GM23338 (cell line): ENCODE data around the gene REL. TPM values are rescaled to one million over a fixed set of nuclear protein-coding genes. Genes with fewer than 3 reads are reported as not detected.

Experiments
- ATAC-seq: fragments of 200-7000 bp; cut with Tn5 transposase; 3 replicates; pipeline ENCODE4 v1.9.1; 2020
- DNase-seq: peaks from one replicate; pipeline ENCODE4 v3.0.0-alpha.2; 2015; ENCODE audit warnings: low spot score
- H2AFZ ChIP-seq: fragments of 200-600 bp; sonication (generic); 2 replicates; pipeline ENCODE4 v1.8.0; 2016; ENCODE audit warnings: antibody characterized with exemption, mild to moderate bottlenecking, moderate library complexity
- H3F3A ChIP-seq: fragments of 200-600 bp; sonication (generic); replicated peaks from 2 replicates; pipeline ENCODE4 v1.8.0; 2017; ENCODE audit warnings: antibody characterized with exemption, mixed run types, low read depth
- H3K27ac ChIP-seq: fragments of 200-600 bp; sonication (generic); 2 replicates; pipeline ENCODE4 v1.6.1; 2016; ENCODE audit warnings: low read depth
- H3K27me3 ChIP-seq: fragments of 200-600 bp; sonication (generic); 2 replicates; pipeline ENCODE4 v1.8.0; 2016; ENCODE audit warnings: mild to moderate bottlenecking, mixed run types, moderate library complexity; ENCODE audit not compliant: insufficient read depth
- H3K36me3 ChIP-seq: fragments of 200-600 bp; sonication (generic); 2 replicates; pipeline ENCODE4 v1.8.0; 2016; ENCODE audit warnings: mild to moderate bottlenecking; ENCODE audit not compliant: insufficient read depth
- H3K4me1 ChIP-seq: fragments of 200-600 bp; sonication (generic); 2 replicates; pipeline ENCODE4 v1.8.0; 2016; ENCODE audit warnings: mild to moderate bottlenecking, moderate library complexity; ENCODE audit not compliant: insufficient read depth
- H3K4me2 ChIP-seq: fragments of 200-600 bp; sonication (generic); 2 replicates; pipeline ENCODE4 v1.7.1; 2017; ENCODE audit warnings: mixed run types
- H3K4me3 ChIP-seq: fragments of 200-600 bp; sonication (generic); 2 replicates; pipeline ENCODE4 v1.6.1; 2016; ENCODE audit warnings: mixed run types
- H3K79me2 ChIP-seq: fragments of 200-600 bp; sonication (generic); replicated peaks from 2 replicates; pipeline ENCODE4 v1.8.0; 2017; ENCODE audit warnings: mild to moderate bottlenecking; ENCODE audit not compliant: insufficient read depth
- H3K9me2 ChIP-seq: fragments of 200-600 bp; sonication (generic); 2 replicates; pipeline ENCODE4 v1.8.0; 2017; ENCODE audit not compliant: insufficient read depth
- H4K20me1 ChIP-seq: fragments of 200-600 bp; sonication (generic); replicated peaks from 2 replicates; pipeline ENCODE4 v1.8.0; 2017; ENCODE audit warnings: mild to moderate bottlenecking; ENCODE audit not compliant: insufficient read depth
- H3K27ac Mint-ChIP-seq: 2 replicates; pipeline ENCODE4 v1.8.0; 2020; ENCODE audit warnings: inconsistent platforms, mild to moderate bottlenecking, moderate library complexity, mixed read lengths
- H3K27me3 Mint-ChIP-seq: 3 replicates; pipeline ENCODE4 v1.8.0; 2022; ENCODE audit warnings: low read depth, mild to moderate bottlenecking, moderate library complexity, mixed read lengths, inconsistent platforms; ENCODE audit not compliant: insufficient read depth, poor library complexity
- H3K36me3 Mint-ChIP-seq: 3 replicates; pipeline ENCODE4 v1.8.0; 2021; ENCODE audit warnings: low read depth, mild to moderate bottlenecking, inconsistent platforms, moderate library complexity, mixed read lengths
- H3K4me1 Mint-ChIP-seq: 3 replicates; pipeline ENCODE4 v1.8.0; 2020; ENCODE audit warnings: mild to moderate bottlenecking, inconsistent platforms, mixed read lengths
- H3K4me3 Mint-ChIP-seq: 3 replicates; pipeline ENCODE4 v1.8.0; 2021; ENCODE audit warnings: moderate library complexity, mild to moderate bottlenecking, inconsistent platforms, mixed read lengths
- H3K9me3 Mint-ChIP-seq: 3 replicates; pipeline ENCODE4 v1.8.0; 2020; ENCODE audit warnings: moderate library complexity, mild to moderate bottlenecking, inconsistent platforms, mixed read lengths
- CREB1 ChIP-seq: fragments of 250-450 bp; sonication (Bioruptor Pico); IDR thresholded peaks from 2 replicates; pipeline ENCODE4 v1.5.0; 2020; ENCODE audit warnings: low read depth, mild to moderate bottlenecking, moderate library complexity
- CTCF ChIP-seq, 2 experiments: fragments of 200-600 bp in 1 of 2; sonication (generic) in 1 of 2; conservative IDR thresholded peaks; 2 replicates each; pipeline versions ENCODE4 v1.5.1 to v1.6.1; 2016 to 2017; ENCODE audit warnings: antibody characterized with exemption in 2 of 2, low read depth in 2 of 2, mild to moderate bottlenecking in 2 of 2, moderate library complexity in 1 of 2
- ETS1 ChIP-seq: IDR thresholded peaks from 2 replicates; pipeline ENCODE4 v1.6.1; 2016; ENCODE audit warnings: antibody characterized with exemption
- EZH2 ChIP-seq: fragments of 200-600 bp; sonication (generic); IDR thresholded peaks from one replicate; pipeline ENCODE4 v1.8.0; 2017; ENCODE audit warnings: antibody characterized with exemption, mild to moderate bottlenecking, low read depth; ENCODE audit not compliant: unreplicated experiment
- EZH2phosphoT487 ChIP-seq: fragments of 200-600 bp; sonication (generic); IDR thresholded peaks from one replicate; pipeline ENCODE4 v1.8.1; 2018; ENCODE audit warnings: antibody characterized with exemption; ENCODE audit not compliant: unreplicated experiment
- JUNB ChIP-seq: IDR thresholded peaks from one replicate; pipeline ENCODE4 v1.6.1; 2016; ENCODE audit warnings: antibody characterized with exemption; ENCODE audit not compliant: unreplicated experiment
- NANOG ChIP-seq: IDR thresholded peaks from 2 replicates; pipeline ENCODE4 v1.6.1; 2016; ENCODE audit warnings: antibody characterized with exemption, borderline replicate concordance
- POLR2AphosphoS5 ChIP-seq: IDR thresholded peaks from 2 replicates; pipeline ENCODE4 v1.6.1; 2016; ENCODE audit warnings: antibody characterized with exemption, low read depth
- REST ChIP-seq: IDR thresholded peaks from one replicate; pipeline ENCODE4 v1.6.1; 2018; ENCODE audit warnings: antibody characterized with exemption; ENCODE audit not compliant: unreplicated experiment
- STAT1 ChIP-seq: IDR thresholded peaks from one replicate; pipeline ENCODE4 v1.6.1; 2016; ENCODE audit warnings: antibody characterized with exemption; ENCODE audit not compliant: unreplicated experiment
- ZNF114 ChIP-seq: fragments of 250-450 bp; sonication (Bioruptor Pico); IDR thresholded peaks from 2 replicates; pipeline ENCODE4 v1.5.0; 2020; ENCODE audit warnings: mild to moderate bottlenecking, moderate library complexity
- ZNF331 ChIP-seq: fragments of 250-450 bp; sonication (Bioruptor Pico); IDR thresholded peaks from 2 replicates; pipeline ENCODE4 v1.5.0; 2020; ENCODE audit warnings: low read depth, mild to moderate bottlenecking, moderate library complexity
- ZNF462 ChIP-seq: fragments of 250-450 bp; sonication (Bioruptor Pico); IDR thresholded peaks from 2 replicates; pipeline ENCODE4 v1.5.0; 2020; ENCODE audit warnings: mild to moderate bottlenecking, moderate library complexity
- polyA plus RNA-seq: library from polyadenylated mRNA; unstranded; fragments of >200 nt; fragmentation: Nextera tagmentation; extraction: Ambion mirVana; gene quantifications from 2 replicates; pipeline ENCODE4 v1.2.1, GENCODE V29; 2016
- total RNA-seq: library from RNA; depleted of rRNA; stranded (reverse); fragments of >200 nt; shearing (Covaris generic); gene quantifications from 2 replicates; pipeline ENCODE4 v1.2.3, GENCODE V29; 2014

REL gene
- total and polyA plus RNA-seq, 2 experiments from 2014 or later = 4.1 to 8.0 TPM

GRCh38 chr2:60964651-60965498 is 83.5 kb downstream of the REL start:
- Histone ChIP-seq H3K9me2 (no peaks in the 10 kb centered on the region), H3K36me3 (no peaks in the 10 kb centered on the region), H4K20me1 (no peaks in the 10 kb centered on the region), H3K4me2 (no peak overlapping the region), H2AFZ (peak overlapping the region; percentile 20; the same call in 1 of the 2 replicates), H3K4me3 (no peak overlapping the region), H3F3A (no peaks in the 10 kb centered on the region), H3K27ac (no peak overlapping the region), H3K27me3 (no peaks in the 10 kb centered on the region), H3K79me2 (no peaks in the 10 kb centered on the region), H3K4me1 (peaks cover 15% of the 10 kb centered on the region; the same call in 1 of the 2 replicates)
- H3K27ac Mint-ChIP-seq = peak overlapping the region; percentile 53
- no peaks in the 10 kb centered on the region for H3K36me3 Mint-ChIP-seq
- ATAC-seq (no peak), DNase-seq (no peak)
- H3K27me3 Mint-ChIP-seq = peaks cover 1% of the 10 kb centered on the region
- H3K9me3 Mint-ChIP-seq = no peaks in the 10 kb centered on the region
- TF ChIP-seq ZNF114 (CRISPR knock-in tag) = no peak
- TF ChIP-seq POLR2AphosphoS5 = no peak
- no peak for TF ChIP-seq NANOG
- no peak for TF ChIP-seq ZNF331 (CRISPR knock-in tag)
- no peak for TF ChIP-seq EZH2phosphoT487
- TF ChIP-seq CREB1 (CRISPR knock-in tag) = no peak
- no peak for TF ChIP-seq JUNB
- no peak for TF ChIP-seq ZNF462
- no peak for TF ChIP-seq CTCF (conservative IDR thresholded peaks at IDR 0.05; ENCODE audit: low read depth in 2 of 2)
- no peak for TF ChIP-seq REST
- TF ChIP-seq STAT1 = no peak
- TF ChIP-seq EZH2 = no peak
- no peak for TF ChIP-seq ETS1
- no peak overlapping the region for H3K4me3 Mint-ChIP-seq
- peaks cover 19% of the 10 kb centered on the region; the same call in 2 of the 3 replicates for H3K4me1 Mint-ChIP-seq
